PFSK-1 (cell line): ENCODE data around the gene FCN2. TPM values are rescaled to one million over a fixed set of nuclear protein-coding genes. Genes with fewer than 3 reads are reported as not detected.

ENCODE experiments used
- FOXP2 ChIP-seq: optimal IDR thresholded peaks from 2 replicates; pipeline ENCODE3; 2011; ENCODE audit warnings: borderline replicate concordance, control low read depth, inconsistent platforms; ENCODE audit not compliant: insufficient read depth; ENCODE audit errors: extremely low read length, extremely low read depth
- POLR2AphosphoS5 ChIP-seq: IDR thresholded peaks from 2 replicates; pipeline ENCODE4 v1.6.1; 2012; ENCODE audit warnings: low read depth, mild to moderate bottlenecking, control low read depth, low read length, moderate library complexity
- SIN3A ChIP-seq: IDR thresholded peaks from 2 replicates; pipeline ENCODE4 v1.6.1; 2012; ENCODE audit warnings: mild to moderate bottlenecking, low read length, moderate library complexity, borderline replicate concordance; ENCODE audit not compliant: insufficient read depth
- TAF1 ChIP-seq: IDR thresholded peaks from 2 replicates; pipeline ENCODE4 v1.6.1; 2012; ENCODE audit warnings: low read length, control low read depth, borderline replicate concordance; ENCODE audit not compliant: insufficient read depth
- polyA plus RNA-seq: library from polyadenylated mRNA; unstranded; fragments of >200 nt; gene quantifications from one replicate; pipeline ENCODE4 v1.2.1, GENCODE V29; 2012; ENCODE audit warnings: low read depth, missing spikeins; ENCODE audit not compliant: insufficient read length
- TF ChIP-seq, protein P1 (sequence below), 2 experiments: IDR thresholded peaks; 2 replicates each; pipeline versions ENCODE4 v1.6.1 to v1.8.0; 2011 to 2012; ENCODE audit warnings: low read depth in 2 of 2, low read length in 2 of 2, control low read depth in 1 of 2, inconsistent platforms in 1 of 2, mild to moderate bottlenecking in 1 of 2, moderate library complexity in 1 of 2; ENCODE audit not compliant: insufficient read depth in 1 of 2

FCN2 gene
- polyA plus RNA-seq, result not detected

DNA sequence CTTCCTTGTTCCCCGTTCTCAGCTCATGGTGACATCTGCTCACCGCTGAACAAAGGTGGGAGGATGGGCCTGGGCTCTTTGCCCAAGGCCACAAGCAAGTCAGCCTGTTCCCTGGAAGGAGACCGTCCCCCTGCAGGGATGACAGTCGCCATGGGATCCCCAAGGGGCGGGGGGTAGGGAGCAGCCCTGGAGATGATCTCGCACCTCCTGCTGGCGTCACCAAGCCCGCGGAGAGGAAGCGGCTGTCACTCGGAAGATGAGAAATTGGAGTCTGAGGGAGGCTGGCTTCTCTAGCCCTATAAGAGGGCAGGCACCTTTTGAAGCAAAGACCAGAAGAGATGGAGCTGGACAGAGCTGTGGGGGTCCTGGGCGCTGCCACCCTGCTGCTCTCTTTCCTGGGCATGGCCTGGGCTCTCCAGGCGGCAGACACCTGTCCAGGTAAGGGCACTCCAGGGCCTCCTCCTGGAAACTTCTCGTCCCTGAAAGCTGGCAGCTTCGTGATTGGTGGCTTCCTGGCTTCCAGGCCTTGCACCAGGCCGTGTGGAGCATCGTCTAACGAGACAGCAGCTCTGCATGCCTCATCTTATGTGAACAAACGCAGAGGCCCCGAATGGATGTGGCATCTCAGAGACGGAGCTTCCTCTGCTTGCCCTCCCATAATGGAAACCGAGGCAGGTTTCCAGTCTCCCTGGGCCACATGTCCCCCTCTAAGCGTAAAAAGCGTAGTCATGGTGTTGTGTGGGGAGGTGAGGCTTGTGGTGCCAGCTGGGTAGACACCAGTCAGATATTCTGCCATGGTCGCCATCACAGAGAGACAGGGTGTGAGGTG, at the start of gene FCN2:
FCN2 (plus strand) TSS at position 327 of the 829 bp plus-strand sequence; CDS start at position 339, 12 bp downstream.
- no peak for TF ChIP-seq TAF1

DNA sequence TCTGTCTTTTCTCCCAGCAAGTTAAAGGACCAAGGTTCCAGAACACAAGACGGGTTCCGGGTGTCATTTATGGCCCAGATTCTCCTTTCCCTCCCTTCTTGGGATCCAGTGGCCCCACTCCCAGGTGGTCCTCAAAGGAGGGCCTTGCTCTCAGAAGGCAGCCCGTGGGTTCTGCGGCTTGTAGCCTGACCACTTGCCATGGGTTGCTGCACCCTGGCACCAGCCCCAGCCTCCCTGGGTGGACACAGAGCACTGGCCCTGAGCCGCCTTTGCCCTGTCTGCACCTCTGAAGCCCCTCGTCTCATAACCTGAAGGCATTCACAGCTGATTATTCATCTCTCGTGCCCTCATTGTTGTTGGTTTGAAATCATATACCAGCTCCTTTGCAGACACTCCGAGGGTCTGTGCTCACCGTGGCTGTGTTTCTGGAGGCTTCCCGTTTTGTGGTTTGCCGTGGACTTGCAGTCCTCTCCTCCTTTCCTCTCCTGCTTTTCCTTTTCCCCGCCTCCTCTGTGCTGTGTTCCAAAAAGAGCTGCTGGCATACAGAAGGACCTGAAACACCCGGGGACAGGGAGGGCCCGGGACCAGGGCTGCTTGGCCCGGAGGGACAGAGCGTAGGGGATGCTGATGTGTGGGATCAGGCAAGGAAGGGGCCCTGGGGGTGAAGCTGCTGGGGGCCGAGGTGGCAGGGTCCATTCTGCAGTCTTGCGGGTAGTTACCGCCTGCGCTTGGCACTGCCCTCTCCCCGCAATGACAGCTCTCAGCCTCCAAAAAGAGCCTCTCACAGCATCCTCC, 49.5 kb upstream of the FCN2 start:
- TF ChIP-seq POLR2AphosphoS5 (no peak), SIN3A (no peak), FOXP2 (no peak), TAF1 (no peak)
- TF ChIP-seq, protein P1, sequence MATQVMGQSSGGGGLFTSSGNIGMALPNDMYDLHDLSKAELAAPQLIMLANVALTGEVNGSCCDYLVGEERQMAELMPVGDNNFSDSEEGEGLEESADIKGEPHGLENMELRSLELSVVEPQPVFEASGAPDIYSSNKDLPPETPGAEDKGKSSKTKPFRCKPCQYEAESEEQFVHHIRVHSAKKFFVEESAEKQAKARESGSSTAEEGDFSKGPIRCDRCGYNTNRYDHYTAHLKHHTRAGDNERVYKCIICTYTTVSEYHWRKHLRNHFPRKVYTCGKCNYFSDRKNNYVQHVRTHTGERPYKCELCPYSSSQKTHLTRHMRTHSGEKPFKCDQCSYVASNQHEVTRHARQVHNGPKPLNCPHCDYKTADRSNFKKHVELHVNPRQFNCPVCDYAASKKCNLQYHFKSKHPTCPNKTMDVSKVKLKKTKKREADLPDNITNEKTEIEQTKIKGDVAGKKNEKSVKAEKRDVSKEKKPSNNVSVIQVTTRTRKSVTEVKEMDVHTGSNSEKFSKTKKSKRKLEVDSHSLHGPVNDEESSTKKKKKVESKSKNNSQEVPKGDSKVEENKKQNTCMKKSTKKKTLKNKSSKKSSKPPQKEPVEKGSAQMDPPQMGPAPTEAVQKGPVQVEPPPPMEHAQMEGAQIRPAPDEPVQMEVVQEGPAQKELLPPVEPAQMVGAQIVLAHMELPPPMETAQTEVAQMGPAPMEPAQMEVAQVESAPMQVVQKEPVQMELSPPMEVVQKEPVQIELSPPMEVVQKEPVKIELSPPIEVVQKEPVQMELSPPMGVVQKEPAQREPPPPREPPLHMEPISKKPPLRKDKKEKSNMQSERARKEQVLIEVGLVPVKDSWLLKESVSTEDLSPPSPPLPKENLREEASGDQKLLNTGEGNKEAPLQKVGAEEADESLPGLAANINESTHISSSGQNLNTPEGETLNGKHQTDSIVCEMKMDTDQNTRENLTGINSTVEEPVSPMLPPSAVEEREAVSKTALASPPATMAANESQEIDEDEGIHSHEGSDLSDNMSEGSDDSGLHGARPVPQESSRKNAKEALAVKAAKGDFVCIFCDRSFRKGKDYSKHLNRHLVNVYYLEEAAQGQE (IDR thresholded peaks at IDR 0.05; ENCODE audit: insufficient read depth in 1 of 2, low read depth in 2 of 2, low read length in 2 of 2), result no peak

DNA sequence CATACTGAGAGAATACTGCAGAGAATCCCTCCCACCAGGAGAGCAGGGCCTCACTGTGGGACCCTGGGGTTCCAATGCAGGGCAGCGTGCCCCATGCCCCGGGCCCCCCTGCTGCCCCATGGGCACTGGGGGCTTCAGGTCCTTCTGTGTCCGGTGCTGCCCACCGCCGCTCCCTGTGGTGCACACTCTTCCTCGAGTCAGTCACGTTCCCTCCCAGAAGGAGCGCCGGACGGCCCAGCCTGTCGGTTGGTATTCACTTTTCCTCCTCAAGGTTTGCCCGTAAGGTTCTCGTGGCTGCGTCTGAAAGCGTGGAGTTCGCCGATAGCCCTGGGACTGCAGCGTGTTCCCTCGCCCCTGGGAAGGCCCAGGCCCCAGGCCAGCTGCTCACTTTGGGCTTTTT, 48.1 kb upstream of the FCN2 start:
- TF ChIP-seq, protein P1 (IDR thresholded peaks at IDR 0.05; ENCODE audit: insufficient read depth in 1 of 2, low read depth in 2 of 2, low read length in 2 of 2), result no peak
- TF ChIP-seq POLR2AphosphoS5, result no peak

DNA sequence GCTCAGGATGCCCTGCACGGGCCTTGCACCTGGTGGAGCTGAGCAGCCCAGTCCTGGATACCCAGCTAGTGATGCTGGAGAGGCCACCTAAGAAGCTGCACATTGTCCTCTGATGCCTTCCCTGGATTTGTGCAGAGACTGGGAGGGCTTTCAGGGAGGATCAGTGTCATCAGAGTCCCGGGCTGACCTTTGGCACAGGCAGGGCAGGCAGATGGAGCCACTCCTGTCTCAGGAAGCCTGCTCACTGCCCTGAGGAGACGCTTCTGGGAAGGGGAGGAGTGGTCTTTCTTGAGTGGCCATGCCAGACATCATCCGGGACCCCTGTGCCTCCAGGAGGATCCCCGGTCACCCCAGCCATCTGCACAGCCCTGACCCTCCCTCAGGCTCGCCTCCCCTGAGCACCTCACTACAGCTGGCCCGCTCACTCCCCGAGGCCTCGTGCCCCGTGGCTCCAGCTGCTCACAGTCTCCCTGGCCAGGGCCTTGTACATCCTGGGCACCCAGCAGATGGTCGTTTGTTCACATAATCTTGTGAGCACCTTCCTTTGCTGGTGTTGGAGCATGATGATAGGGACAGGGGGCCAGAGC, 47.2 kb upstream of the FCN2 start:
- TF ChIP-seq FOXP2 (no peak), SIN3A (no peak), TAF1 (no peak), POLR2AphosphoS5 (no peak)
- TF ChIP-seq, protein P1 (IDR thresholded peaks at IDR 0.05; ENCODE audit: insufficient read depth in 1 of 2, low read depth in 2 of 2, low read length in 2 of 2), result no peak

DNA sequence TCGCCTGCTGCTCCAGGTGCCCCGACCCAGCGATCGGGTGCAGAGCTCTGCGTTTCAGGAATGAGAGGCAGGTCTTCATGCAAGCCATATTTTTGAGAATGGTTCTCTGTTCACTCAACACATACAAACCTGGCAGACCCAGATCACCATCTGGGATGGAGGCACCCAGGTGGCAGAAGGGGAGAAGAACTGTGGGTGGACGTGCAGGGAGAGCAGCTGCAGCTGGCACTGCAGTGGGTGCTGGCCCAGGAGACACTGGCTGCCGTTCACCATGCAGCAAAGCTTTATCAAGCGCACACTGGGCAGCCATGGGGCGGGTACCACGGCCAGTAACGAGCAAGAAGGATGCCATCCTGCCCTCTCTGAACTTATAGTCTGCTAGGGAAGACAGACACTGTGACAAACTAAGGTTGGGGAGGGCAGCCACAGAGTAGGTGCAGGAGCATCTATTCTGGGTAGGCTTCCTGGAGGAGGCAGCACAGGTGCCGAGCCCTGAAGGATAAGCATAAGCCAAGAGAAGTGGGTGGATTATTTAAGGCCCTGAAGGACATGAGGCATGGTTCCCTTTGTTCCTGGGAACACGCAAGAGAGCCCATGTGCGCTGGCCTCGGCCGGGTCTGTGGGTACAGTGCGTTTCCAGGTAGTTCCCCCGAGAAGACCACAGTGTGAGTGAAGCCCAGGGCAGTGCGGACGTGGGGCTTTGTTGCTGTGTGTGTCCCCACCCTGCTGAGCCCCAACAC, 46.2 kb upstream of the FCN2 start:
- TF ChIP-seq TAF1, result no peak
- TF ChIP-seq FOXP2, result no peak
- TF ChIP-seq, protein P1 (IDR thresholded peaks at IDR 0.05; ENCODE audit: insufficient read depth in 1 of 2, low read depth in 2 of 2, low read length in 2 of 2), result no peak
- no peak for TF ChIP-seq SIN3A
- no peak for TF ChIP-seq POLR2AphosphoS5
